OCI-LY7 (cell line): Measurements from ENCODE around the gene DAP. TPM values are rescaled to one million over a fixed set of nuclear protein-coding genes. Genes with fewer than 3 reads are reported as not detected.

ENCODE experiments used
- BruUV-seq: library from RNA; stranded (reverse); fragments of 400-500 nt; replicated peaks from 2 replicates; lab custom pipeline; 2021; lab: Mats Ljungman, UMichigan
- CTCF ChIA-PET: fragments of 300-600 bp; sonication (Branson Sonifier 250); formaldehyde crosslinking; loops from one replicate; lab custom pipeline; 2022; ENCODE audit warnings: antibody characterized with exemption; ENCODE audit not compliant: unreplicated experiment; lab: Charles Lee
- POLR2A ChIA-PET: fragments of 300-600 bp; sonication (Branson Sonifier 250); formaldehyde crosslinking; loops from one replicate; lab custom pipeline; 2022; ENCODE audit warnings: antibody characterized with exemption; lab: Charles Lee
- DNase-seq: peaks from one replicate; pipeline ENCODE4 v3.0.0-alpha.2; 2015; ENCODE audit warnings: low spot score
- H2AFZ ChIP-seq: fragments of 200-600 bp; sonication (generic), shearing (Covaris generic); 2 replicates; pipeline ENCODE4 v1.6.1; 2014; ENCODE audit warnings: mild to moderate bottlenecking, antibody characterized with exemption, low read length, moderate library complexity
- H3K27ac ChIP-seq: fragments of 200-600 bp; sonication (generic); 2 replicates; pipeline ENCODE4 v1.5.1; 2014; ENCODE audit warnings: mixed run types, low read depth, mild to moderate bottlenecking, moderate library complexity, low read length, inconsistent platforms; ENCODE audit not compliant: poor library complexity, severe bottlenecking
- H3K36me3 ChIP-seq: fragments of 200-600 bp; sonication (generic); 2 replicates; pipeline ENCODE4 v1.6.1; 2014; ENCODE audit warnings: mild to moderate bottlenecking, antibody characterized with exemption, low read length, moderate library complexity, mixed read lengths; ENCODE audit not compliant: insufficient read depth
- H3K4me1 ChIP-seq: fragments of 200-600 bp; sonication (generic); 2 replicates; pipeline ENCODE4 v1.5.1; 2014; ENCODE audit warnings: mild to moderate bottlenecking, low read length; ENCODE audit not compliant: insufficient read depth, poor library complexity, severe bottlenecking
- H3K4me2 ChIP-seq: fragments of 200-600 bp; sonication (generic); 2 replicates; pipeline ENCODE4 v1.6.1; 2014; ENCODE audit warnings: mild to moderate bottlenecking, low read length
- H3K4me3 ChIP-seq: fragments of 200-600 bp; sonication (generic); 2 replicates; pipeline ENCODE4 v1.5.1; 2014; ENCODE audit warnings: mild to moderate bottlenecking, low read depth, low read length; ENCODE audit not compliant: poor library complexity, severe bottlenecking
- H3K79me2 ChIP-seq: fragments of 200-600 bp; sonication (generic); 2 replicates; pipeline ENCODE4 v1.6.1; 2016; ENCODE audit warnings: low read depth, mild to moderate bottlenecking, low read length, moderate library complexity, mixed read lengths; ENCODE audit not compliant: insufficient read depth
- H3K9me2 ChIP-seq: fragments of 200-600 bp; sonication (generic); 2 replicates; pipeline ENCODE4 v1.6.1; 2016; ENCODE audit warnings: mild to moderate bottlenecking, low read length, mixed read lengths; ENCODE audit not compliant: insufficient read depth
- H3K9me3 ChIP-seq: fragments of 200-600 bp; sonication (generic); 2 replicates; pipeline ENCODE4 v1.6.1; 2014; ENCODE audit warnings: mild to moderate bottlenecking, mixed run types, low read length, mixed read lengths
- H4K20me1 ChIP-seq: fragments of 200-600 bp; sonication (generic); 2 replicates; pipeline ENCODE4 v1.6.1; 2014; ENCODE audit warnings: mild to moderate bottlenecking, antibody characterized with exemption, low read length, moderate library complexity, mixed read lengths; ENCODE audit not compliant: insufficient read depth
- CTCF ChIP-seq: fragments of 200-600 bp; sonication (generic); conservative IDR thresholded peaks from 2 replicates; pipeline ENCODE4 v1.5.1; 2014; ENCODE audit warnings: mild to moderate bottlenecking, antibody characterized with exemption, low read length, moderate library complexity, mixed read lengths
- EZH2phosphoT487 ChIP-seq: fragments of 200-600 bp; sonication (generic); IDR thresholded peaks from 2 replicates; pipeline ENCODE4 v1.6.1; 2018; ENCODE audit warnings: low read depth, borderline replicate concordance, mild to moderate bottlenecking, mixed run types, antibody characterized with exemption, low read length, moderate library complexity, mixed read lengths
- intact Hi-C: fragments of 100-400 bp; cut with micrococcal nuclease; formaldehyde crosslinking; loops from one replicate; pipeline ENCODE4 v1.10.0; 2022; ENCODE audit not compliant: unreplicated experiment
- total RNA-seq, 2 experiments: library from RNA; depleted of rRNA in 1 of 2; stranded (reverse); fragments of >200 nt in 1 of 2; shearing (Covaris generic) in 1 of 2; gene quantifications; 2 replicates each; pipeline ENCODE4 v1.2.3, GENCODE V29; 2014 to 2022

The DAP gene
- total RNA-seq, 2 experiments from 2014 or later = 21.5 to 96.1 TPM

GRCh38 chr5:10689391-10690081 is 71.5 kb downstream of the DAP start:
- no TSS peak for BruUV-seq
- peak; percentile 40 for DNase-seq
- TF ChIP-seq EZH2phosphoT487 (no peak), CTCF (peak; percentile 71)
- Histone ChIP-seq H3K9me3 (no peaks in the 10 kb centered on the region), H3K36me3 (no peaks in the 10 kb centered on the region; the same call in 1 of the 2 replicates), H2AFZ (no peak overlapping the region), H3K27ac (no peak overlapping the region), H3K4me2 (no peak overlapping the region), H3K4me3 (no peak overlapping the region), H3K79me2 (no peaks in the 10 kb centered on the region), H4K20me1 (no peaks in the 10 kb centered on the region), H3K4me1 (no peaks in the 10 kb centered on the region), H3K9me2 (no peaks in the 10 kb centered on the region)
- ChIA-PET CTCF (interaction anchor here (1.3 kb wide), 1 partner anchor 10 kb away, joined by 5 read pairs; no protein-coding TSS in a partner anchor), POLR2A (no interaction called here)
- intact Hi-C loops = loop anchor here (10.0 kb wide), 1 partner anchor 495 kb away; no protein-coding TSS in a partner anchor

- no peak overlapping the region for H3K27ac ChIP-seq
- H3K36me3 ChIP-seq = no peaks in the 10 kb centered on the region; the same call in 1 of the 2 replicates
- intact Hi-C loops = no loop called here
- no peak for TF ChIP-seq EZH2phosphoT487
- no peak for TF ChIP-seq CTCF
- no peaks in the 10 kb centered on the region for H3K4me1 ChIP-seq
- CTCF ChIA-PET = no interaction called here
- no peaks in the 10 kb centered on the region for H3K9me2 ChIP-seq
- H3K4me2 ChIP-seq = no peak overlapping the region
- no peaks in the 10 kb centered on the region for H3K79me2 ChIP-seq
- no peak overlapping the region for H3K4me3 ChIP-seq
- no TSS peak for BruUV-seq
- no peaks in the 10 kb centered on the region for H3K9me3 ChIP-seq
- H2AFZ ChIP-seq = no peak overlapping the region
- DNase-seq = no peak
- no peaks in the 10 kb centered on the region for H4K20me1 ChIP-seq
- POLR2A ChIA-PET = no interaction called here
Observed at GRCh38 chr5:10688651-10689171, 72.3 kb downstream of the DAP start.

GRCh38 chr5:10686890-10687289 is 74.1 kb downstream of the DAP start:
- ChIA-PET POLR2A (interaction anchor here (1.1 to 1.5 kb wide), 2 partner anchors 11 to 423 kb away, joined by 3 read pairs; no protein-coding TSS in a partner anchor), CTCF (no interaction called here)
- intact Hi-C loops = no loop called here
- no TSS peak for BruUV-seq
- Histone ChIP-seq H3K4me1 (no peaks in the 10 kb centered on the region), H3K9me2 (no peaks in the 10 kb centered on the region), H2AFZ (no peak overlapping the region), H3K79me2 (no peaks in the 10 kb centered on the region), H4K20me1 (no peaks in the 10 kb centered on the region), H3K9me3 (no peaks in the 10 kb centered on the region), H3K36me3 (peaks cover 11% of the 10 kb centered on the region), H3K4me3 (no peak overlapping the region), H3K27ac (no peak overlapping the region), H3K4me2 (no peak overlapping the region)
- TF ChIP-seq CTCF (no peak), EZH2phosphoT487 (no peak)
- no peak for DNase-seq
